Urinary bladder (tissue), 4 donors: ENCODE results near the gene ZDHHC11B. TPM values are rescaled to one million over a fixed set of nuclear protein-coding genes. Genes with fewer than 3 reads are reported as not detected.
A peak's percentile ranks its signal among the peaks of the same experiment; 100 is the strongest.
"Not testable (repeated sequence)": the region's sequence is repeated elsewhere in the genome, so short reads cannot be mapped to it uniquely, and the experiment has no call there.

Source experiments
- DNase-seq: peaks from one replicate; pipeline ENCODE4 v3.0.0-alpha.2; 2015; ENCODE audit errors: extremely low spot score
- H3K27ac ChIP-seq: one replicate; pipeline ENCODE4 v1.5.1; 2013; ENCODE audit warnings: low read depth, mild to moderate bottlenecking, moderate library complexity
- H3K36me3 ChIP-seq: one replicate; pipeline ENCODE4 v1.6.1; 2013; ENCODE audit warnings: mild to moderate bottlenecking, moderate library complexity; ENCODE audit not compliant: insufficient read depth
- H3K4me1 ChIP-seq: one replicate; pipeline ENCODE4 v1.6.1; 2013; ENCODE audit warnings: mild to moderate bottlenecking, moderate library complexity; ENCODE audit not compliant: insufficient read depth
- H3K4me3 ChIP-seq: one replicate; pipeline ENCODE4 v1.5.1; 2013; ENCODE audit warnings: low read depth, low read length
- WGBS: extraction: QIAGEN DNeasy Blood & Tissue Kit; methylation state at CpG from one replicate; pipeline ENCODE4 v1.1.7; 2013; 5-methylcytosine and 5-hydroxymethylcytosine counted together
- polyA plus RNA-seq: library from polyadenylated mRNA; stranded (reverse); fragments of 200-250 nt; gene quantifications from one replicate; pipeline ENCODE4 v1.2.3, GENCODE V29; 2013
- total RNA-seq: library from RNA; depleted of rRNA; stranded (reverse); fragments of >200 nt; gene quantifications from one replicate; pipeline ENCODE4 v1.2.3, GENCODE V29; 2014
- donor health status: healthy with polysubstance abuse.
- donor health status: healthy.

Gene ZDHHC11B
- total and polyA plus RNA-seq, 2 donors: 1.4 to 5.8 TPM

GRCh38 chr5:798505-799138 lies 14.1 kb upstream of the ZDHHC11B start:
- not testable (repeated sequence) for H3K27ac ChIP-seq, DNase-seq, H3K36me3 ChIP-seq, H3K4me3 ChIP-seq, H3K4me1 ChIP-seq
- WGBS: 73% methylated on average over 6 of the region's 6 CpGs

GRCh38 chr5:797986-798385 lies 13.5 kb upstream of the ZDHHC11B start:
- not testable (repeated sequence) for H3K4me3 ChIP-seq, H3K4me1 ChIP-seq, H3K27ac ChIP-seq, DNase-seq, H3K36me3 ChIP-seq
- WGBS: 79% methylated on average over 2 of the region's 4 CpGs

GRCh38 chr5:795873-796272 lies 11.3 kb upstream of the ZDHHC11B start:
- not testable (repeated sequence) for H3K4me1 ChIP-seq, H3K36me3 ChIP-seq, DNase-seq, H3K27ac ChIP-seq, H3K4me3 ChIP-seq
- WGBS: 77% methylated on average over 1 of the region's 1 CpG

- WGBS: 88% methylated on average over 1 of the region's 1 CpG
- H3K4me1 ChIP-seq: not testable (repeated sequence)
Measured at GRCh38 chr5:794948-795347, 10.4 kb upstream of the ZDHHC11B start.

GRCh38 chr5:788703-789102 lies 4.2 kb upstream of the ZDHHC11B start:
- H3K4me1 ChIP-seq, H3K4me3 ChIP-seq, H3K36me3 ChIP-seq, DNase-seq, H3K27ac ChIP-seq: not testable (repeated sequence)
- WGBS: 92% methylated on average over 10 of the region's 10 CpGs

More at GRCh38 chr5:794948-795347, 10.4 kb upstream of the ZDHHC11B start:
- DNase-seq, H3K4me3 ChIP-seq, H3K36me3 ChIP-seq, H3K27ac ChIP-seq: not testable (repeated sequence)

GRCh38 chr5:787857-788233 lies 3.3 kb upstream of the ZDHHC11B start:
- WGBS: 81% methylated on average over 6 of the region's 6 CpGs

GRCh38 chr5:787224-787856 lies 2.8 kb upstream of the ZDHHC11B start:
- not testable (repeated sequence) for H3K4me1 ChIP-seq, H3K36me3 ChIP-seq, H3K27ac ChIP-seq, DNase-seq, H3K4me3 ChIP-seq
- 93% methylated on average over 14 of the region's 18 CpGs for WGBS

More at GRCh38 chr5:787857-788233, 3.3 kb upstream of the ZDHHC11B start:
- not testable (repeated sequence) for H3K36me3 ChIP-seq, H3K4me3 ChIP-seq, H3K4me1 ChIP-seq, H3K27ac ChIP-seq, DNase-seq

- not testable (repeated sequence) for H3K27ac ChIP-seq, H3K36me3 ChIP-seq, DNase-seq, H3K4me3 ChIP-seq, H3K4me1 ChIP-seq
- WGBS: 4% methylated on average over 40 of the region's 43 CpGs
Measured at GRCh38 chr5:785181-785705, 714 bp upstream of the ZDHHC11B start.

GRCh38 chr5:783881-784427 lies 575 bp downstream of the ZDHHC11B start:
- not testable (repeated sequence) for H3K4me1 ChIP-seq, DNase-seq, H3K27ac ChIP-seq, H3K36me3 ChIP-seq
- peak overlapping the region; percentile 37 for H3K4me3 ChIP-seq
- under 1% methylated on average over 43 of the region's 43 CpGs for WGBS

GRCh38 chr5:783049-783802 lies 1.3 kb downstream of the ZDHHC11B start:
- not testable (repeated sequence) for H3K27ac ChIP-seq, DNase-seq
- WGBS: 1% methylated on average over 30 of the region's 31 CpGs

GRCh38 chr5:782356-782755 lies 2.2 kb downstream of the ZDHHC11B start:
- H3K4me3 ChIP-seq, H3K27ac ChIP-seq, H3K36me3 ChIP-seq, H3K4me1 ChIP-seq, DNase-seq: not testable (repeated sequence)
- no CpG with 5 or more reads among the region's 12 CpGs for WGBS

More at GRCh38 chr5:783049-783802, 1.3 kb downstream of the ZDHHC11B start:
- not testable (repeated sequence) for H3K36me3 ChIP-seq, H3K4me1 ChIP-seq, H3K4me3 ChIP-seq

- WGBS: 93% methylated on average over 17 of the region's 17 CpGs
- not testable (repeated sequence) for H3K36me3 ChIP-seq, H3K4me3 ChIP-seq, H3K27ac ChIP-seq, H3K4me1 ChIP-seq, DNase-seq
Measured at GRCh38 chr5:780571-780970, 4.0 kb downstream of the ZDHHC11B start.

GRCh38 chr5:778967-779366 lies 5.6 kb downstream of the ZDHHC11B start:
- 90% methylated on average over 9 of the region's 9 CpGs for WGBS
- not testable (repeated sequence) for H3K27ac ChIP-seq, DNase-seq, H3K4me1 ChIP-seq, H3K36me3 ChIP-seq, H3K4me3 ChIP-seq
